ENCODE measurements around the gene MOB3A.

The MOB3A gene

GRCh38 chr19:2112516-2113320 is 16.6 kb upstream of the MOB3A start:
- Histone ChIP-seq H4K20me1 (ENCODE audit: insufficient read depth, low read length) (no peaks in the 10 kb centered on the region), H3K9me2 (replicated peaks; ENCODE audit: insufficient read depth, low read length) (no peaks in the 10 kb centered on the region), H3K27me3 (replicated peaks; ENCODE audit: insufficient read depth, low read length) (no peaks in the 10 kb centered on the region), H2AFZ (ENCODE audit: low read length) (no peak overlapping the region), H3K27ac (ENCODE audit: low read length) (no peak overlapping the region), H3F3A (ENCODE audit: insufficient read depth, low read length) (no peaks in the 10 kb centered on the region), H3K4me3 (ENCODE audit: low read length) (no peak overlapping the region), H3K4me2 (ENCODE audit: low read depth, low read length) (no peak overlapping the region), H3K9ac (ENCODE audit: low read length) (no peak overlapping the region), H3K9me3 (replicated peaks; ENCODE audit: insufficient read depth, low read length) (no peaks in the 10 kb centered on the region), H3K36me3 (replicated peaks; ENCODE audit: insufficient read depth, low read length) (peaks cover 28% of the 10 kb centered on the region), H3K4me1 (ENCODE audit: low read length) (no peaks in the 10 kb centered on the region), H3K79me2 (ENCODE audit: low read length) (no peaks in the 10 kb centered on the region; the same call in 1 of the 2 replicates)
- DNase-seq = no peak
- no peak for TF ChIP-seq CTCF (IDR thresholded peaks at IDR 0.05; ENCODE audit: low read length)

DNA sequence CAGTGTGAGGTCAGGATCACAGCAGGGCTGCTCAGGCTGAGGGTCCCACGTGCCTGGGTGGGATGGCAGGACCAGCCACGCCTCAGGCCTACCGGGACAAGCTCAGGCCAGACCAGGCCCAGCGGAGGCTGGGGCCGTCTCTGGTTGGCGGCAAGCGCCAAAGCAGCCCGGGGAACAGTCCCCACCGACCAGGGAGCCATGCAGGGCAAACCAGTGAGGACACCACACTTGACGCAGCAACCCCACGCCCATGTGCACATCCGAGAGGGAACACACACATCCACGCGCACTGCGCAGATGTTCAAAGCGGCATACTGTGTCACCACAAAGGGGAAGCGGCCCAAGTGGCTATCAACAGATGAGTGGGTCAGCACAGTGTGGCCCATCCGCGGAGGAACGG is 15.8 kb upstream of the MOB3A start:
- Histone ChIP-seq H3K4me1 (ENCODE audit: low read length) (no peaks in the 10 kb centered on the region), H4K20me1 (ENCODE audit: insufficient read depth, low read length) (no peaks in the 10 kb centered on the region), H3K36me3 (replicated peaks; ENCODE audit: insufficient read depth, low read length) (peaks cover 23% of the 10 kb centered on the region), H3K79me2 (ENCODE audit: low read length) (no peaks in the 10 kb centered on the region), H3K9me2 (replicated peaks; ENCODE audit: insufficient read depth, low read length) (no peaks in the 10 kb centered on the region), H3K4me3 (ENCODE audit: low read length) (no peak overlapping the region), H2AFZ (ENCODE audit: low read length) (no peak overlapping the region), H3K9ac (ENCODE audit: low read length) (no peak overlapping the region), H3K27me3 (replicated peaks; ENCODE audit: insufficient read depth, low read length) (no peaks in the 10 kb centered on the region), H3K9me3 (replicated peaks; ENCODE audit: insufficient read depth, low read length) (no peaks in the 10 kb centered on the region), H3K27ac (ENCODE audit: low read length) (no peak overlapping the region), H3K4me2 (ENCODE audit: low read depth, low read length) (no peak overlapping the region), H3F3A (ENCODE audit: insufficient read depth, low read length) (no peaks in the 10 kb centered on the region)
- TF ChIP-seq CTCF (IDR thresholded peaks at IDR 0.05; ENCODE audit: low read length) (no peak), EZH2 (optimal IDR thresholded peaks at IDR 0.05; ENCODE audit: low read depth, low read length) (no peak), EZH2phosphoT487 (IDR thresholded peaks at IDR 0.05; ENCODE audit: low read length) (no peak)
- DNase-seq = no peak

GRCh38 chr19:2111425-2111824 is 15.3 kb upstream of the MOB3A start:
- no peak overlapping the region for H3K9ac ChIP-seq (ENCODE audit: low read length)
- H3K27ac ChIP-seq (ENCODE audit: low read length) = no peak overlapping the region
- DNase-seq = no peak
- H3K4me2 ChIP-seq (ENCODE audit: low read depth, low read length) = no peak overlapping the region
- no peak overlapping the region for H2AFZ ChIP-seq (ENCODE audit: low read length)
- TF ChIP-seq EZH2phosphoT487 (IDR thresholded peaks at IDR 0.05; ENCODE audit: low read length) (no peak), EZH2 (optimal IDR thresholded peaks at IDR 0.05; ENCODE audit: low read depth, low read length) (no peak), CTCF (IDR thresholded peaks at IDR 0.05; ENCODE audit: low read length) (no peak)
- no peaks in the 10 kb centered on the region for H3F3A ChIP-seq (ENCODE audit: insufficient read depth, low read length)
- no peaks in the 10 kb centered on the region for H3K27me3 ChIP-seq (replicated peaks; ENCODE audit: insufficient read depth, low read length)
- no peaks in the 10 kb centered on the region for H3K9me3 ChIP-seq (replicated peaks; ENCODE audit: insufficient read depth, low read length)
- H3K4me3 ChIP-seq (ENCODE audit: low read length) = no peak overlapping the region
- peaks cover 3% of the 10 kb centered on the region for H3K79me2 ChIP-seq (ENCODE audit: low read length)
- no peaks in the 10 kb centered on the region for H3K9me2 ChIP-seq (replicated peaks; ENCODE audit: insufficient read depth, low read length)
- H3K36me3 ChIP-seq (replicated peaks; ENCODE audit: insufficient read depth, low read length) = peaks cover 20% of the 10 kb centered on the region
- no peaks in the 10 kb centered on the region for H4K20me1 ChIP-seq (ENCODE audit: insufficient read depth, low read length)
- H3K4me1 ChIP-seq (ENCODE audit: low read length) = no peaks in the 10 kb centered on the region
